Activated naive CD8-positive, alpha-beta T cell treated with anti-CD3 and anti-CD28 coated beads for 36 hours (primary cell): ENCODE measurements around the gene CAVIN2. TPM values are rescaled to one million over a fixed set of nuclear protein-coding genes. Genes with fewer than 3 reads are reported as not detected.

ENCODE experiments used
- DNase-seq: peaks from one replicate; pipeline ENCODE4 v3.0.0; 2021
- H3K27ac Mint-ChIP-seq: one replicate; pipeline ENCODE4 v1.8.0; 2022; ENCODE audit warnings: mild to moderate bottlenecking, moderate library complexity, mixed read lengths
- H3K27me3 Mint-ChIP-seq: one replicate; pipeline ENCODE4 v1.8.0; 2022; ENCODE audit warnings: mild to moderate bottlenecking, mixed read lengths
- H3K36me3 Mint-ChIP-seq: one replicate; pipeline ENCODE4 v1.8.0; 2021; ENCODE audit warnings: mild to moderate bottlenecking, mixed read lengths
- H3K4me1 Mint-ChIP-seq: one replicate; pipeline ENCODE4 v1.8.0; 2021; ENCODE audit warnings: mixed read lengths
- H3K4me3 Mint-ChIP-seq: one replicate; pipeline ENCODE4 v1.8.0; 2022; ENCODE audit warnings: mild to moderate bottlenecking, moderate library complexity, mixed read lengths
- H3K9me3 Mint-ChIP-seq: one replicate; pipeline ENCODE4 v1.8.0; 2022; ENCODE audit warnings: mixed read lengths
- total RNA-seq, 2 experiments: library from RNA; stranded (reverse); gene quantifications; one replicate each; pipeline ENCODE4 v1.2.3, GENCODE V29; 2021

The CAVIN2 gene
- total RNA-seq, 2 experiments from 2014 or later: not detected

- Mint-ChIP-seq H3K36me3 (no peaks in the 10 kb centered on the region), H3K27ac (no peak overlapping the region), H3K4me3 (no peak overlapping the region), H3K9me3 (no peaks in the 10 kb centered on the region), H3K4me1 (no peaks in the 10 kb centered on the region), H3K27me3 (peaks cover 24% of the 10 kb centered on the region)
- DNase-seq: no peak
Observed at GRCh38 chr2:191836853-191837769, 9.8 kb downstream of the CAVIN2 start.

GRCh38 chr2:191836471-191836852 lies 10.4 kb downstream of the CAVIN2 start:
- Mint-ChIP-seq H3K27me3 (peaks cover 24% of the 10 kb centered on the region), H3K36me3 (no peaks in the 10 kb centered on the region), H3K4me3 (no peak overlapping the region), H3K27ac (no peak overlapping the region), H3K9me3 (no peaks in the 10 kb centered on the region), H3K4me1 (no peaks in the 10 kb centered on the region)
- DNase-seq: no peak

GRCh38 chr2:191835539-191836350 lies 11.1 kb downstream of the CAVIN2 start:
- no peaks in the 10 kb centered on the region for H3K36me3 Mint-ChIP-seq

GRCh38 chr2:191835100-191835499 lies 11.8 kb downstream of the CAVIN2 start:
- peaks cover 20% of the 10 kb centered on the region for H3K27me3 Mint-ChIP-seq
- H3K36me3 Mint-ChIP-seq: no peaks in the 10 kb centered on the region
- no peak for DNase-seq
- H3K4me1 Mint-ChIP-seq: no peaks in the 10 kb centered on the region
- H3K9me3 Mint-ChIP-seq: no peaks in the 10 kb centered on the region
- H3K4me3 Mint-ChIP-seq: no peak overlapping the region
- no peak overlapping the region for H3K27ac Mint-ChIP-seq

More at GRCh38 chr2:191835539-191836350, 11.1 kb downstream of the CAVIN2 start:
- Mint-ChIP-seq H3K27me3 (peaks cover 22% of the 10 kb centered on the region), H3K4me3 (no peak overlapping the region), H3K9me3 (no peaks in the 10 kb centered on the region), H3K27ac (no peak overlapping the region), H3K4me1 (no peaks in the 10 kb centered on the region)
- no peak for DNase-seq

- DNase-seq: no peak
- Mint-ChIP-seq H3K4me3 (no peak overlapping the region), H3K4me1 (no peaks in the 10 kb centered on the region), H3K27me3 (peaks cover 20% of the 10 kb centered on the region), H3K36me3 (no peaks in the 10 kb centered on the region), H3K27ac (no peak overlapping the region), H3K9me3 (no peaks in the 10 kb centered on the region)
Observed at GRCh38 chr2:191833356-191833755, 13.5 kb downstream of the CAVIN2 start.

- Mint-ChIP-seq H3K27me3 (peaks cover 20% of the 10 kb centered on the region), H3K4me3 (no peak overlapping the region), H3K9me3 (no peaks in the 10 kb centered on the region), H3K27ac (no peak overlapping the region), H3K36me3 (no peaks in the 10 kb centered on the region), H3K4me1 (no peaks in the 10 kb centered on the region)
- DNase-seq: no peak
Observed at GRCh38 chr2:191832668-191833067, 14.2 kb downstream of the CAVIN2 start.

- Mint-ChIP-seq H3K27ac (no peak overlapping the region), H3K27me3 (peaks cover 16% of the 10 kb centered on the region), H3K36me3 (no peaks in the 10 kb centered on the region), H3K4me1 (no peaks in the 10 kb centered on the region), H3K4me3 (no peak overlapping the region), H3K9me3 (no peaks in the 10 kb centered on the region)
- no peak for DNase-seq
Observed at GRCh38 chr2:191831410-191831994, 15.4 kb downstream of the CAVIN2 start.

- Mint-ChIP-seq H3K4me1 (no peaks in the 10 kb centered on the region), H3K4me3 (no peak overlapping the region), H3K27ac (no peak overlapping the region), H3K9me3 (no peaks in the 10 kb centered on the region), H3K27me3 (peaks cover 11% of the 10 kb centered on the region), H3K36me3 (no peaks in the 10 kb centered on the region)
- DNase-seq: no peak
Observed at GRCh38 chr2:191824398-191824797, 22.5 kb downstream of the CAVIN2 start.

- Mint-ChIP-seq H3K9me3 (no peaks in the 10 kb centered on the region), H3K4me1 (no peaks in the 10 kb centered on the region), H3K36me3 (no peaks in the 10 kb centered on the region), H3K4me3 (no peak overlapping the region), H3K27me3 (peaks cover 15% of the 10 kb centered on the region), H3K27ac (no peak overlapping the region)
- DNase-seq: no peak
Observed at GRCh38 chr2:191821078-191821477, 25.8 kb downstream of the CAVIN2 start.

GRCh38 chr2:191818725-191819350 lies 28.1 kb downstream of the CAVIN2 start:
- no peaks in the 10 kb centered on the region for H3K36me3 Mint-ChIP-seq
- no peaks in the 10 kb centered on the region for H3K9me3 Mint-ChIP-seq
- H3K27me3 Mint-ChIP-seq: peaks cover 15% of the 10 kb centered on the region

GRCh38 chr2:191818133-191818532 lies 28.8 kb downstream of the CAVIN2 start:
- no peak overlapping the region for H3K4me3 Mint-ChIP-seq
- no peak for DNase-seq
- H3K4me1 Mint-ChIP-seq: no peaks in the 10 kb centered on the region
- H3K27ac Mint-ChIP-seq: no peak overlapping the region
- H3K36me3 Mint-ChIP-seq: no peaks in the 10 kb centered on the region
- peaks cover 20% of the 10 kb centered on the region for H3K27me3 Mint-ChIP-seq
- H3K9me3 Mint-ChIP-seq: no peaks in the 10 kb centered on the region

More at GRCh38 chr2:191818725-191819350, 28.1 kb downstream of the CAVIN2 start:
- H3K4me1 Mint-ChIP-seq: no peaks in the 10 kb centered on the region
- H3K4me3 Mint-ChIP-seq: no peak overlapping the region
- no peak overlapping the region for H3K27ac Mint-ChIP-seq
- DNase-seq: no peak

GRCh38 chr2:191815010-191815409 lies 31.9 kb downstream of the CAVIN2 start:
- Mint-ChIP-seq H3K27ac (no peak overlapping the region), H3K4me1 (no peaks in the 10 kb centered on the region)

GRCh38 chr2:191813943-191814342 lies 32.9 kb downstream of the CAVIN2 start:
- no peaks in the 10 kb centered on the region for H3K36me3 Mint-ChIP-seq
- no peaks in the 10 kb centered on the region for H3K4me1 Mint-ChIP-seq
- no peak overlapping the region for H3K27ac Mint-ChIP-seq
- H3K27me3 Mint-ChIP-seq: peaks cover 11% of the 10 kb centered on the region
- H3K9me3 Mint-ChIP-seq: no peaks in the 10 kb centered on the region
- no peak for DNase-seq
- no peak overlapping the region for H3K4me3 Mint-ChIP-seq

More at GRCh38 chr2:191815010-191815409, 31.9 kb downstream of the CAVIN2 start:
- Mint-ChIP-seq H3K27me3 (peaks cover 11% of the 10 kb centered on the region), H3K36me3 (no peaks in the 10 kb centered on the region), H3K4me3 (no peak overlapping the region), H3K9me3 (no peaks in the 10 kb centered on the region)
- DNase-seq: no peak

- H3K36me3 Mint-ChIP-seq: no peaks in the 10 kb centered on the region
- no peak overlapping the region for H3K4me3 Mint-ChIP-seq
- H3K4me1 Mint-ChIP-seq: no peaks in the 10 kb centered on the region
- no peaks in the 10 kb centered on the region for H3K9me3 Mint-ChIP-seq
- H3K27me3 Mint-ChIP-seq: peaks cover 6% of the 10 kb centered on the region
- H3K27ac Mint-ChIP-seq: no peak overlapping the region
- DNase-seq: peak; percentile 26
Observed at GRCh38 chr2:191811807-191812602, 34.9 kb downstream of the CAVIN2 start.
